ENCODE data around the gene NTRK1.

The NTRK1 gene

GRCh38 chr1:156860628-156861423, at the start of gene NTRK1:
NTRK1 (plus strand) TSS chr1:156860865; CDS start chr1:156860935, 70 bp downstream.
- DNase-seq = peak; percentile 35

GRCh38 chr1:156811168-156811567, 49.5 kb upstream of the NTRK1 start:
- DNase-seq = no peak

DNA sequence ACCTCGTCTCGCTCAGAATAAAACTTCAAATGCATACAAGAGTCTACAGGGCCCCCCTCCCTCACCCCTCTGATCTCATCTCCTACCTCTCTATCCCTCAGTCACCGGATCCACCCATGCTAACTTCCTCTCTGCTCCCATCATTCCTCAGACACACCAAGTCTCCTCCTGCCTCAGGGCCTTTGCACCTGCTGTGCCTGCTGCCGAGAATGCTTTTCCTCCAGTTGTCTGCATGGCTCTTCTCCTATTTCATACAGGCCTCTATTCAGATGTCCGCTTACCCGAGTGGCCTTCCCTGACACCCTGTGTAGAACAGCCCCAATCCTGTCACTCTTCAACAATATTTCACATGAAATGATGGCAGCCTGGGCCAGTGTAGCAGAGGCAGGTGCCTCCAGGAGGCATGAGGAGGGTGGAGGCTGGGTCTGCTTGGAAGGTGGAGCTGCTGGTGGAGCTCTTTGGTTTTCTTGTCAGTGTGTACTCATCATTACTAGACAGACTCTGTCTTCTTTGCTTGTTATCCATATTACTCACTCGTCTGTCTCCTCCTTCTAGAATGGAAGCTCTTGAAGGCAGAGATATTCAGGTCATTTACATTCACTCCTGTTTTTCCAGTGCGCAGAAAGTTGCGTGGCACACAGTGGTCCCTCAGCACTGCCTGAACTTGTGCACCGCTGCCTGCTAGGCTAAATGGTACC, 48.2 kb upstream of the NTRK1 start:
- no peak for DNase-seq

- DNase-seq = no peak
Observed at GRCh38 chr1:156813298-156813697, 47.4 kb upstream of the NTRK1 start.

DNA sequence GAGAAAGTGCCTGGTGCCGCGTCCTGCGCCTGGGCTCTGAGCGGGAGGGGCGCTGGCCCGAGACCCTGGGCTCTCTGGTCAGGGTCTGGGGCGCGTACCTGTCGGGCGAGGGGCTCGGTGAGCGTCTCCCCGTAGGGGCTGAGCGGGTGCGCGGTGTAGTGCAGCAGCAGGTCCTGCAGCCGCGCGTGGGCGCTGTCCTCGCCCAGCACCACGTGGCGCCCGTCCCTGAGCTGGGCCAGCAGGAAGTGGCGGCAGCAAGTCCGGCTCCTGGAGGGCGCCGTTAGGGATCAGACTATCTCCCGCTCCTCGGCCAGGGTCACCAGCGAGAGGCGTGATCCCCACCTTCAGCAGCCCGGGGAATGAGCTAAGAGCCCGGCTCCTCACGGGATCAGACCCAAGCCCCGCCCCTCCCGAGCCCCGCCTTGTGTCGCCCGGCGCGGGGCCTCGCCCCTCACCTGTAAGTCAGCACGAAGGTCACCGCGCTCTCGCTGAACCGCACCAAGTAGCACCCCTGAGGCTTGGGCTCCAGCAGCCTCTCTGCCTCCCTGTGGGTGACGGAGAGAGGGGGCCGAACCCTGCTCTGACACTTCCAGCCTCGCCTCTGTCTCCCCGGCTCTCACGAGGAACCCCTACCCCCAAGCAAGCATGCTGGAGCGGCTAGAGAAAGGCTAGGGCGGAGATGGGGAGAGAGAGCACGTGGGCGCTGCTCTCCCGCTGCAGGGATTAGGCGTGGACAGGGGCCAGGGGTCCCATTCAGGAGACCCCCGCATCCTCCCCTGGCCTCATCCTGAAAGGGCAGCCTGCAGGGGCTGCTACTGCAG, 46.7 kb upstream of the NTRK1 start:
- no peak for DNase-seq

DNA sequence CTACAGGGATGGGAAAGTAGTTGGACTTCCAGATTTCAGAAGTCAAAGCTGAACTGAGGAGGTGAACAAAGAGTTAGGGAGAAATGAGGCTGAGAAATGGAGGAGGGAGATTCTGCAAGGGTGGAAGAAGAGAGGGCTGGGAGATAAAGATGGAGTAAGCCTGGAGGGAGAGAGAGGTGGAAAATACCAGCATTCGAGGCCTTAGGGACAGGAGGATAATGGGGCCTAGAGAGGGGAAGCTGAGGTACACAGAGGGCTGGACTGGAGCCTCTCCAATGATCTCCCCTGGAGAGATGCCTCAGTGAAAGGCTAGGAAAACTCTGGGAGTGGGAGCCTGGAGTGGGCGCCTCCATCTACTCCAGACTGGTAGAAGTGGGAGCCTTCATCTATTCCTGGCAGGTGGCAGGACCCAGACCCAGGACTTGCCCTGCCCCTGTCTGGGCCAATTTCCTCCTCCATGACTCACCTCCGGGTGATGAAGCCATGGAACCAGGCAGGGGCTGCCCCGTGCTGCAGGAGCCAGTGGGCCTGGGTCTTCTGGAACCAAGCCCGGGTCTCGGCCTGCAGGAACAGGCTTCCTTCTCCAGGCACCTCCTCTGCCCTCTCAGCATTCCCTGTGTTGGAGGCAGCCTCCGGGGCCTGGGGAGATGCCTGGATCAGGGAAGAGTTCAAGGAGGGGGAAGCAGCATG, 45.9 kb upstream of the NTRK1 start:
- no peak for DNase-seq

DNA sequence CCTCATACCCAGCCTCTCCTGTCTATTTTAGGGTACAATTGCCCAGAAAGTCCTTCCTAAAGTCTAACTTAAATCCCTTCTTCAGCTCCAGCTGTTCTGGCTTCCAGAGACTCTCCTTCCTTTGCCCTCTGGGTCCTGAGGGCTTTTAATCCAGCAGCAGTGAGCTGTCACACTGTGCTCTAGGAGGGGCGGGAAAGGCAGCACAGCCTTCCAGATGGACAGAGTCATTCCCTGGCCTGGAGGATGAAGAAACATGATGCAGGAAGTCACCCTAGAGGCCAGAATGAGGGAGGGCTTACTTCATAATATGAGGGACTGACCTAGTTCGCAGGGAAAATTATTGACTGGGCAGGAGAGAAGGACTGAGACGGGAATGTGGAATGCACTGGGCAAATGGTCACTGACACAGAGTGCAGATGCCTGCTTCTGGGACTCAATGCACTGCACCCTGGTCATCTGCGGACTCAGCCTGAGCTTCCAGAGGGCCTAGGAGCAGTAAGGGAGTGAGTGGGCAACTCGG, 45.3 kb upstream of the NTRK1 start:
- no peak for DNase-seq

DNA sequence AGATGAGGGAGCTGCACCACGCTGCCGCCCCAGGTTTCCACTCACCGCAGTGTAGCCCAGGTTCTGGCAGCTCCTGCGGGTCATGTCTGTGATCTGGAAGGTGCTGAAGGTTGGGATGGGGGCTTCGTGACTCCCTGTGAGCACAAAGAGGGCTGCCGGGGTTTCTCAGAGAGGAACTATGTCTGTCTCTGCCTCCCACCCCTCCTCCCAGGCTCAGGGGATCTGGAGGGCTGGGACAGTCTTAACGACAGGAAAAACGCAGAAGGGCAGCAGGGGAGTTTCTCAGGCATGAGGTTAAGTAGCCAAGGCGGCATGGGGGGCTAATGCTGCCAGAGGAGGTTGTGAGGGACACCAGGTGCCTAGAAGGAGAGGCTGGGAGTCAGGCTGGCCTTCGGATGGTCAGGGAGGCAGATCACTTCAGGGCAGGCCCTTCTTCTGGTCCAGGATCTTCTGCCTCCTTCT, 44.7 kb upstream of the NTRK1 start:
- peak; percentile 22 for DNase-seq

- DNase-seq = peak; percentile 79
Observed at GRCh38 chr1:156816561-156817328, 43.9 kb upstream of the NTRK1 start, which contains the start of gene SH2D2A. SH2D2A (minus strand) TSS chr1:156816848; CDS start chr1:156816708, 140 bp downstream.

DNA sequence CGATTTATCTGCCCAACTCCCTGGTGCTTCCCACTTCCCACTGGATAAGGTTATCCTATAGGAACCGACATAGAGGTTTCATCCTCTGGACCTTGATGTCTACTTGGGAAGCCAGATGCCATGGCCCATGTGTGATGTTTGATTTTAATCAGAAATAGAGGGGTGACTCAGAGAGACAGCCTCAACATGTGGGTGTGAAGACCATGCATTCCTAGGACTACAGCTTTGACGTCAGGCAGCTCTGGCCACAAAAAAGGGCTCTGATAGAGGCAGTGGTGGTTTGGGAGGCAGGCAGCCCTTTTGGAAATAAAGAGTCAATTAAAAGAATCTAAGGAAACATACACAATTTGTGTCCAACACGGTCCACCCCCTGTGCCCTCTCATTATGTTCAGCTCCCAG, 38.9 kb upstream of the NTRK1 start:
- no peak for DNase-seq

GRCh38 chr1:156822680-156823079, 38.0 kb upstream of the NTRK1 start:
- DNase-seq = no peak

GRCh38 chr1:156823210-156823790, 37.4 kb upstream of the NTRK1 start:
- DNase-seq = no peak

DNA sequence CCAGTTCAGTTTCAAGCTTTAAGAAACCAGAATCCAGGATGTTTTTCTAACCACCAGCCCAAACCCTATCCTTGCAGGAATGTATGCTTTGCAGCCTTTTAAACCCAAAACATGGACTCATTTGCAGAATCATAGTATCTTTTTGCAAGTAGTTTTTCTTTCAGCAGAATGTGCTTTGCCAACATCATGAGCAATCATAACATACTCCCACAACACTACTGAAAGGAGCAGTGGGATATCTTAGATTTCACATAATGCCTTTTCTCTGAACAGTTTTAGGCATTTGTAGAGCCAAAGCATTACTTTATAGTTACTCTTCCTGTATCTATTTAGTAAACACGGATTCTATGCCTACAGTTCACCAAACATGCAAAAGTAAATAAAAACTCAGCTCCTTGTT, 34.0 kb upstream of the NTRK1 start:
- no peak for DNase-seq

DNA sequence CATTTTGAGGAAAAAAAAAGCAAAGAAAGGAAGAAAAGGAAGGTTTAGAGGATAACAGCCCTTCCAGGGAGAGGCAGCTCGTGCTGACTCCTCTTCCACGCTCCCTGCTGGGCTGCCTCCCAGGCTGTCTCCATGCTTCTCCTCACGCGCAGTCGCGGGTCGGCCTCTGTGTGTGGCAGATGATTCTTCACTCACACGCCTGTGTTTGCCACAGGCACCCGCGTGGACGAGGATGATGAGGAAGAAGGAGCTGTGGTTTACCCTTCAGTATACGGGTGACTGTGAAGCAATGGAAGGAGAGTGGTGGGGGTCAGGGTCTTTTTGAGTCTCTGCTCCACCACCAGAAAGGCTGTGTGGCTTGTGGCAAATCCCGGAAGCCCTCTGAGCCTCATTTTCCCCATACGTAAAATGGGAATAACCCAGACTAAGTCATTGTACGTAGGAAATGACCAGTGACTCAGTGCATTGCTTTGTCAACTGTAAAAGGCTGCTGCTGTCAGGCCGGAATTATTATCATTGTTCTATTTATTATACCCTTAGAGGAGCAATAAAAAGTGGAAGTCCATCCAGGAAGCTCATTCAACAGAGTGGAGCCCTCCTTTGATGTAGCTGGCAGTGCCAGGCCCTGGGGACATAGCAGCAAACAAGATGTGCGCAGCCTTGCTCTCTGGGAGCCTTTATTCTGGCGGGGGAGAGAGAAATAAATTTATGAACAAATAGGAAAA, 32.1 kb upstream of the NTRK1 start:
- no peak for DNase-seq

GRCh38 chr1:156832434-156832833, 28.2 kb upstream of the NTRK1 start:
- no peak for DNase-seq

DNA sequence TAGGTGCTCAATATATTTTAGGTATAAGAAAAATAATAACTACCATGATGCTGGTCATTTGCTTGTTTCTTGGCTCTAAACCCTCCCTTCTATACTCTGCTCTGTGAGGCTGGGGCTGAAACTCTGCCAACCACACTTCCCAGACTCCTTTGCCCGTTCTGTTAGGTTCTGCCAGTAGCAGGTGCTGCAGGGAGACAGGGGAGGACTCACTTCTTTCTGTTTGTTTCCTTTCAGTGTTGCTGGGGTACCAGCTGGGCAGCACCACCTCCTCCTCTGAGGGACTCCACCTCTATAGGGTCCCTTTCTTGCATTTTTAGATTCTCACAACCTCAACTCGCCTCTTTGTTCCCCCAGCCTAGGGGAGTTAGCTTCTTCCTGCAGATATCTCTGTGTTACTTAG, 27.1 kb upstream of the NTRK1 start:
- no peak for DNase-seq

DNA sequence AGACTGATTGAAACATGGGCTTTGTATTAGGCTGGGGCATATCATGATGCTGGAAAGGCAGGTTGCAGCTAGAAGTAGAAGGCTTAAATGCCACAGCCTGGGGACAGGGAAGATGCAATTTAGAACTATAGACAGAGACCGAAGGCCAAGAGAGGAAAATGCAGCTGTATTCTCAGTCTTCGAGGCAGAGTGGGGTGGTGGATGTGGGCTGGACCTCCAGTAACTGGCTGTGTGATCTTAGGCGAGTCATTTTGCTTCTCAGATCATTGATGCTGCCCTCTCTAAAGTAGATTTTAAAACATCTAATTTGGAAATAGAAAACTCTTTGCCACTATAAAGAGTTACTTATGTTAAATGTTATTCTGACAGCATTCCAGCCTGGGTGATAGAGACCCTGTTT, 26.3 kb upstream of the NTRK1 start:
- DNase-seq = no peak

GRCh38 chr1:156836041-156836654, 24.5 kb upstream of the NTRK1 start:
- no peak for DNase-seq

DNA sequence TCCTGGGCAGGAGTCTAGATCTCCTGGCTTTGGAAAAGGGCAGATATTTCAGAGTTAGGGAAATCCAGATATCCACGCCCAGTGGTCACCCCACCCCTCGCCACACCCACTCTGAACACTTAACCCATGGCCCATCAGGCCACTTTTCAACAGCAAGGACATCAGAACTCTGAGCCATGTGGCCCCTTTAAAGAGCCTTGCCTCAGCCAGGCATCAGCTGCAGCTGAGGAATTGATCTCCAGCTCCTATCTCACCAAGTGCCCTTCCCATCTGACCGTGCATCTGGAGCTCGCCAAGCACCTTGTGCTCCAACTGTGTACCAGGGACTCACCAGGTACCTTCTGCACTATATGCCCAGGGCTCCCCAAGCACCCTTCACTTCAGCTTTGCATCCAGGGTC, 23.8 kb upstream of the NTRK1 start:
- DNase-seq = no peak

GRCh38 chr1:156838972-156839371, 21.7 kb upstream of the NTRK1 start:
- no peak for DNase-seq
